NCI-H226 (cell line): ENCODE data around the gene AEBP2.
"Not testable (repeated sequence)": the region's sequence is repeated elsewhere in the genome, so short reads cannot be mapped to it uniquely, and the experiment has no call there.

Experiments used
- DNase-seq: peaks from one replicate; pipeline ENCODE4 v3.0.0-alpha.2; 2015

AEBP2 gene

DNA sequence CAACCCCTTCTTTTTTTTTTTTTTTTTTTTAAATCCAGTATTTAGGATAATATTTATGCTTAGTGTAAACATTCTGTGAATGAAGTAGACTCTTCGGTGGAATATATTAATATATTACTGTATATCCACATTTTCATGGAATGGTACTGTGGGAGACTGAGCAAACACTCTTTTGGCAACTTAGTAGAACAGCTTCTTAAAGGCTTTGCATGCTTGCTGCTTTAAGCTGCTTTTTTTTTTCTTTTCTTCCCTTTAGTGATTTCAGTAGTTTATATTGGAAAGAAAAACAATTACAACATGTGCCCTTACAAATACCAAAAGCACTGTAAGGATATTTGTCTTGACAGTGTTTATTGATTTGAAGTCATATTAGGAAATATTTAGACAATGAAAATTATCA, 78.9 kb downstream of the AEBP2 start:
- DNase-seq: no peak

GRCh38 chr12:19520646-19521415, 81.5 kb downstream of the AEBP2 start:
- DNase-seq: no peak

GRCh38 chr12:19525274-19525673, 86.0 kb downstream of the AEBP2 start:
- no peak for DNase-seq

DNA sequence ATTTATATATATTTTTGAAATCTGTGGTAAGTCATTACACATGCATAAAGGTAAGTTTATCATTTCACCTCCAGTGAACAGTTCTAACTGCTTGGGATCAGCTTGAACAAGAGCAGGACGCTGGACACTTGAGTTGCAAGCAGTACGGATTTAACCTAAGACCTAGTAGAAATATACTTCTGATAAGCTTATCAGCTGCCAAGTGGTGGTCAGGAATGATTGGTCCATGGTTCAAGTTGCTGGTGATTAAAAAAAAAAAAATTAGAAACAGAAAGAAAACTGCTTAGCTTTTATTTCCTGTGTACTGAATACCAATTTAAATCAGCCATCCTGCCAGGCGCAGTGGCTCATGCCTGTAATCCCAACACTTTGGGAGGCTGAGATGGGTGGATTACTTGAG, 88.6 kb downstream of the AEBP2 start:
- DNase-seq: peak; percentile 18

DNA sequence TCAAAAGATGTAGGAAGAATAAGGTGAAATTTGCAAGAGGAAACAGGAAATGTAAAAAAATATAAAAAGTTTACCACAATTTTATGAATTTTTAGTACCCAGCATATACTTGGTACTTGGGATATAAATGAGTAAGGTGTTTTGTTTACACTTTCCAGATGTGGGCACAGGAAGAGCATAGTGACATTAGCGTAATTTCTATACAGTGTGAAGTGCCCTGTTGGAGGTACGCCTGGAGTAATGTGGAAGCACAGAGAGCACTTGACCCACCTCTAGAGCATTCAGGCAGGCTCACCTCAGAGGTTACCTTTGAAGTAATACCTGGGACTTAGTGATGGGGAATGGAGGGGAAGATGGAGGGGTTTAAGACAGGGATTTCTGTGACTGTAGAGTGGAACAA, 89.5 kb downstream of the AEBP2 start:
- no peak for DNase-seq

DNA sequence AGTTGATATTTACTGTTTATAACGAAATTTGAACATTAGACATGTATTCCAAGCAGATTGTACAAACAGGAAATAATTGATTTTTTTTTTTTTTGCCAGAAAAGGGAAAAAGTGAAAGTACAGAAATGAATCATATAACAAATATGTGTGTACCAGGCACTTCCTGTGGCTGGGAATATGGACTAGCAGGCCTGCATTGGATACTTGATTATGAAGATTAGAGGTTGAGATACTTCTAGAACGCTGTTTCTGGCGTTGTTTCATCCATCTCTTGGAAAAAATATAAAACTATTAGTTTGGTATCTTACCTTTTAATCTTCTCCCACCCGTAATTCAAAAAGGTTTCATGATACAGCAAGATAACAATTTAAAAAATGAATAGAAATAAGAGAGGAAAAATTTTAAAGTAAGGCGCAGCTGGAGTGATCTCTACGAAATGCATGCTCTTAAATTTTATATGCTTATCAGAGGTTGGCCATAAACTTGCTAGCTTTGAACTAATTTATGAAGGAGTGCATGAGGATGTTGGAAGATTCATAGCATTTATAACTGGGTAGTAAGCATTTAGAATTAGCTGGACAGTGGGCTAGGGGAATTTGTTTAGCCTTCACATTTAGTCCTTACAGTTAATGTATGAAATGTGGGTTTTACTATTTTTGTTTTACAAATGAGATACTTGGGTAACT, 90.8 kb downstream of the AEBP2 start:
- DNase-seq: peak; percentile 49

DNA sequence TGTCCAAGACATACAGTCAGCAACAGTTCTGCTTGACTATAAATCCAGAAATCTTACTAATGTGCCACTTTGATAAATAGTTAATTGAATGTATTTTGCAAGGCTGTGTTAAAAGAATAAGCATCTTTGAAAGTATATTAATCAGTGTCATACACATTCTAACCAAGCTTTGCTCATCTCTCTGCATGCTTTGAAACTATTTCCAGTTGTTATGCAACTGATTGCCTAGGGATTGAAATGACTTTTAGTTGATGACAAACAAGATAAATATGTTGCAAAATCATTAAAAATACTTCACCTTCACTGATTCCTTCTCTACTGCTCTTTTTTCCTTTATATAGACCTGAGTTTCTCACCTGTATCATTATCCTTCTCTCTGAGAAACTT, 91.3 kb downstream of the AEBP2 start:
- DNase-seq: peak; percentile 39

DNA sequence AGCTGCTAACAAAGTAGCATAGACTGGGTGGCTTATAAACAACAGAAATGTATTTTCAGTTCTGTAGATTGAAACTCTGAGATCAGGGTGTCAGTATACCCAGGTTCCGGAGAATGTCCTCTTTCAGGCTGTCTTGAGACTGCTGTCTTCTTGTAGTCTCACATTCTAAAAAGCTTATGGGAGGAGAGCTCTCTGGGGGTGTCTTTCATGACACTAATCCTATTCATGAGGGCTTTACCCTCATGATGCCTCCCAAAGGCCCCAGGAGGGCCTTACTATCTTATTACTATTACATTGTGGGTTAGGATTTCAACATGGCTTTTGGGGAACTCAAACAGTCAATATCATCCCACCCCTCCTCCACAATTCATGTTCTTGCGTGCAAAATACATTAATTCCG, 94.3 kb downstream of the AEBP2 start:
- no peak for DNase-seq

GRCh38 chr12:19539071-19539470, 99.8 kb downstream of the AEBP2 start:
- no peak for DNase-seq

- no peak for DNase-seq
Observed at GRCh38 chr12:19539836-19540235, 100.5 kb downstream of the AEBP2 start.

DNA sequence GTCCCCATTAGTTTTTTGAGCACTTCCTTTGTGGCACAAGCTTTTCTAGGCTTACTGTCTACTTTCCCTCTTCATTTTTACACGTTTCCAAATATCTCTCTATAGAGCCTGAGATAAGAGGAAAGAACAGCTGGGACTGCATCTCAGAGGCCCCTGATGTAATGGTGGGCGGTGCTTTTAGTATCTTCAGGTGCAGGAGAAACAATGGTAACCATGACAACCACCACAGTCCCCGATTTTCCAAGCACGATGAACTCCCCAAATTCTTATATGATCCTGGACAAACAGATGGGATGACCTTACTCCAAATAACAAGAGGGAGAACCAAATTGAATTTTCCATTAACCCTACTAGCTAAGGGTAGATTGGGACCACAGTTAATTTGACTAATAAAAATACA, 103.3 kb downstream of the AEBP2 start:
- no peak for DNase-seq

- no peak for DNase-seq
Observed at GRCh38 chr12:19544353-19544752, 105.1 kb downstream of the AEBP2 start.

- no peak for DNase-seq
Observed at GRCh38 chr12:19545301-19545700, 106.0 kb downstream of the AEBP2 start.

DNA sequence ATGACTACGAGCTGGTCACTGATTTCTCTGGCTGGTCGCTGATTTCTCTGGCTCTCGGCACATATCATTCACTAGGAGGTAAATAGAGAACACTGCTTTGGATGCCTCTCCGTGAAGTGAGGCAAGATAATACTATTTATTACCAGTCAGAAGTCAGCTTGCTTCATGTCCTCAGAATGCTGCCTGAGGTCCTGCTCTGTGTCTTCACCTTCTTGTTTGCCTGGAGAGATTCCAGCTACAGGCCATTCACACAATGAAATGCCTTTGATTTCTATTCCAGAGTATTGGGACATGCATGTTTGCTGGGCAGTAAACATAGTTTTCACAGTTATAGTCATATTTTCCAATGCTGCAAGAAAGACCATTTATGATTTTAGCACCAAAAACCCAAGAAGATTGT, 106.7 kb downstream of the AEBP2 start:
- DNase-seq: no peak

- no peak for DNase-seq
Observed at GRCh38 chr12:19546611-19547162, 107.4 kb downstream of the AEBP2 start.

DNA sequence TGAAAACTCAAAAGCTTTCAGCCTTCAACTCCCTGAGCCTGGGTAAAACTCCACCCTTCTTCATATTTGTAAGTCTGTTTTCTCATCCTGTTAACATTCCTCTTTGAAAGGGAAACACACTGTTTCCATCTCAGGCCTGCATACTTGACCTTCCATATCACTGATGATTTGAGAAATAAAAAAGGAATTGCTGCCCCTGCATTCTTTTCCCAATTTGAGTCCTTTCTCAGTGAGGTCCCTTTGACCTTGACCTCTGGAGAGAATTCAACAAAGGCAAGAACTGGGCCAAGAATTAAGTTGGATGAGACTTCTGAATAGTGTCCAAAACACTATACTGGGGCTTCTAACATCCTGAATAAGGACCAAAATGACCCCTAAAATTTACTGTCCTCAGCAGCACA, 108.0 kb downstream of the AEBP2 start:
- DNase-seq: no peak

DNA sequence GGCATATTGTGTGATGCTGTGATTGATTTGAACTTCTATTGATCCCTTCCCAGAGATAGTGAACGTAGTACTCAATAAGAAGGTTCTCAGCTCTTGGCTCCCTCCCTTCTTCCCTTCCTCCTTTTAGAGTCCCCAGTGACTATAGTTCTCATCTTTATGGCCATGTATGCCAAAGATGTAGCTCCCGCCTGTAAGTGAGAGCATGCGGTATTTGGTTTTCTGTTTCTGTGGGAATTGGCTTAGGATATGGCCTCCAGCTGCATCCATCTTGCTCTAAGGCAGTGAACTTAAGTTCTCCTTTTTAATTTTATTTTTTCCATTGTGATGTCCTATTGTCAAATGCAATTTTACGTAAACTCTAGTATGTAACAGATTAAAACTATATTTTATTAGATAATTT, 109.5 kb downstream of the AEBP2 start:
- no peak for DNase-seq

GRCh38 chr12:19550626-19551025, 111.3 kb downstream of the AEBP2 start:
- no peak for DNase-seq

- DNase-seq: not testable (repeated sequence)
Observed at GRCh38 chr12:19552441-19553097, 113.3 kb downstream of the AEBP2 start.

- DNase-seq: no peak
Observed at GRCh38 chr12:19553175-19553574, 113.9 kb downstream of the AEBP2 start.

GRCh38 chr12:19561411-19561961, 122.2 kb downstream of the AEBP2 start:
- DNase-seq: no peak
